Loucy (cell line): ENCODE data around the gene CAMK2D.

Experiments
- EZH2phosphoT487 ChIP-seq: fragments of 200-600 bp; IDR thresholded peaks from 2 replicates; pipeline ENCODE4 v1.6.1; 2018; ENCODE audit warnings: antibody characterized with exemption, mild to moderate bottlenecking, moderate library complexity, borderline replicate concordance
- TF ChIP-seq, protein P1 (sequence below): fragments of 200-600 bp; sonication (generic); conservative IDR thresholded peaks from 2 replicates; pipeline ENCODE4 v1.5.1; 2014; ENCODE audit warnings: mild to moderate bottlenecking, antibody characterized with exemption, low read length

- TF ChIP-seq, protein P1, sequence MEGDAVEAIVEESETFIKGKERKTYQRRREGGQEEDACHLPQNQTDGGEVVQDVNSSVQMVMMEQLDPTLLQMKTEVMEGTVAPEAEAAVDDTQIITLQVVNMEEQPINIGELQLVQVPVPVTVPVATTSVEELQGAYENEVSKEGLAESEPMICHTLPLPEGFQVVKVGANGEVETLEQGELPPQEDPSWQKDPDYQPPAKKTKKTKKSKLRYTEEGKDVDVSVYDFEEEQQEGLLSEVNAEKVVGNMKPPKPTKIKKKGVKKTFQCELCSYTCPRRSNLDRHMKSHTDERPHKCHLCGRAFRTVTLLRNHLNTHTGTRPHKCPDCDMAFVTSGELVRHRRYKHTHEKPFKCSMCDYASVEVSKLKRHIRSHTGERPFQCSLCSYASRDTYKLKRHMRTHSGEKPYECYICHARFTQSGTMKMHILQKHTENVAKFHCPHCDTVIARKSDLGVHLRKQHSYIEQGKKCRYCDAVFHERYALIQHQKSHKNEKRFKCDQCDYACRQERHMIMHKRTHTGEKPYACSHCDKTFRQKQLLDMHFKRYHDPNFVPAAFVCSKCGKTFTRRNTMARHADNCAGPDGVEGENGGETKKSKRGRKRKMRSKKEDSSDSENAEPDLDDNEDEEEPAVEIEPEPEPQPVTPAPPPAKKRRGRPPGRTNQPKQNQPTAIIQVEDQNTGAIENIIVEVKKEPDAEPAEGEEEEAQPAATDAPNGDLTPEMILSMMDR: no peak
- no peak for TF ChIP-seq EZH2phosphoT487
Observed at GRCh38 chr4:113565702-113566012, 195.9 kb downstream of the CAMK2D start.
